Bronchial epithelial cell (primary cell): Measurements from ENCODE around the gene LCT. TPM values are rescaled to one million over a fixed set of nuclear protein-coding genes. Genes with fewer than 3 reads are reported as not detected.

Experiments
- DNase-seq: peaks from one replicate; pipeline ENCODE4 v3.0.0-alpha.2; 2010; ENCODE audit warnings: low read depth
- FAIRE-seq: peaks from 2 replicates; lab custom pipeline; 2011; peaks lifted over from hg19 to GRCh38; lab: Jason Lieb, UNC
- H3K27me3 ChIP-seq: 2 replicates; pipeline ENCODE4 v1.5.1; 2011; ENCODE audit warnings: low read length; ENCODE audit not compliant: control insufficient read depth, insufficient read depth
- H3K36me3 ChIP-seq: 2 replicates; pipeline ENCODE4 v1.5.1; 2011; ENCODE audit warnings: low read length; ENCODE audit not compliant: control insufficient read depth, insufficient read depth
- H3K4me3 ChIP-seq: 2 replicates; pipeline ENCODE4 v1.5.1; 2011; ENCODE audit warnings: mild to moderate bottlenecking, low read depth, low read length, control low read depth
- CTCF ChIP-seq: IDR thresholded peaks from 2 replicates; pipeline ENCODE4 v1.5.1; 2011; ENCODE audit warnings: mild to moderate bottlenecking, moderate library complexity, low read length, control low read depth, inconsistent platforms; ENCODE audit not compliant: insufficient read depth, severe bottlenecking
- total RNA-seq: library from RNA; depleted of rRNA; stranded (reverse); fragments of >200 nt; gene quantifications from 2 replicates; pipeline ENCODE4 v1.2.1, GENCODE V29; 2014

Gene LCT
- total RNA-seq, 1 donor from 2014 or later = not detected

- FAIRE-seq (no peak), DNase-seq (no peak)
- no peaks in the 10 kb centered on the region for H3K27me3 ChIP-seq
- H3K4me3 ChIP-seq = no peak overlapping the region
- TF ChIP-seq CTCF = no peak
- no peaks in the 10 kb centered on the region for H3K36me3 ChIP-seq
These were observed 93.1 kb downstream of the LCT start for GRCh38 chr2:135743860-135744259.

- peak; percentile 71 for DNase-seq
- Histone ChIP-seq H3K27me3 (no peaks in the 10 kb centered on the region), H3K36me3 (no peaks in the 10 kb centered on the region), H3K4me3 (peak overlapping the region; percentile 92)
- FAIRE-seq = no peak
- no peak for TF ChIP-seq CTCF
These were observed 94.6 kb downstream of the LCT start for GRCh38 chr2:135742325-135742757.

GRCh38 chr2:135741395-135742324, 95.3 kb downstream of the LCT start, which contains the start of gene UBXN4:
UBXN4 (plus strand) TSS chr2:135741855; CDS start chr2:135741930, 75 bp downstream.
- H3K36me3 ChIP-seq = no peaks in the 10 kb centered on the region
- no peaks in the 10 kb centered on the region for H3K27me3 ChIP-seq
- DNase-seq (peak; percentile 95), FAIRE-seq (no peak)
- peak; percentile 42 for TF ChIP-seq CTCF
- peak within 1 kb of the TSS; percentile 92 for H3K4me3 ChIP-seq

- TF ChIP-seq CTCF = no peak
- FAIRE-seq (no peak), DNase-seq (no peak)
- H3K27me3 ChIP-seq = no peaks in the 10 kb centered on the region
- no peaks in the 10 kb centered on the region for H3K36me3 ChIP-seq
- H3K4me3 ChIP-seq = no peak overlapping the region
These were observed 96.0 kb downstream of the LCT start for GRCh38 chr2:135741043-135741394.

GRCh38 chr2:135740206-135740605, 96.8 kb downstream of the LCT start:
- DNase-seq (no peak), FAIRE-seq (no peak)
- no peak for TF ChIP-seq CTCF
- H3K27me3 ChIP-seq = no peaks in the 10 kb centered on the region
- no peaks in the 10 kb centered on the region for H3K36me3 ChIP-seq
- no peak overlapping the region for H3K4me3 ChIP-seq

Other genes with a start within 250 kb of the LCT start
- gene UBXN4, start 95.3 kb downstream of the LCT start, total RNA-seq = 36.6 and 56.1 TPM in 2 replicates
- 2.4 and 3.7 TPM in 2 replicates for gene MCM6, start 39.3 kb upstream of the LCT start, total RNA-seq
- 106 and 111 TPM in 2 replicates for gene DARS1, start 148.4 kb upstream of the LCT start, total RNA-seq